HUES6 (cell line): Measurements from ENCODE around the gene PANK4.
A peak's percentile ranks its signal among the peaks of the same experiment; 100 is the strongest.
"Not testable (repeated sequence)": the region's sequence is repeated elsewhere in the genome, so short reads cannot be mapped to it uniquely, and the experiment has no call there.

Experiments
- H3K27ac ChIP-seq: 2 replicates; pipeline ENCODE4 v1.7.0; 2013; ENCODE audit warnings: low read depth, mild to moderate bottlenecking, low read length, inconsistent platforms
- H3K27me3 ChIP-seq: 2 replicates; pipeline ENCODE4 v1.6.1; 2013; ENCODE audit warnings: low read length; ENCODE audit not compliant: control insufficient read depth, insufficient read depth
- H3K36me3 ChIP-seq: 2 replicates; pipeline ENCODE4 v1.6.1; 2013; ENCODE audit warnings: low read length; ENCODE audit not compliant: control insufficient read depth, insufficient read depth
- H3K4me1 ChIP-seq: 2 replicates; pipeline ENCODE4 v1.6.1; 2013; ENCODE audit warnings: low read length; ENCODE audit not compliant: control insufficient read depth, insufficient read depth
- H3K4me3 ChIP-seq: 2 replicates; pipeline ENCODE4 v1.5.1; 2013; ENCODE audit warnings: low read depth, low read length
- H3K9ac ChIP-seq: one replicate; pipeline ENCODE4 v1.6.1; 2013; ENCODE audit warnings: mild to moderate bottlenecking, low read length
- H3K9me3 ChIP-seq: 2 replicates; pipeline ENCODE4 v1.6.1; 2013; ENCODE audit warnings: low read depth, low read length; ENCODE audit not compliant: control insufficient read depth, insufficient read depth

The PANK4 gene

DNA sequence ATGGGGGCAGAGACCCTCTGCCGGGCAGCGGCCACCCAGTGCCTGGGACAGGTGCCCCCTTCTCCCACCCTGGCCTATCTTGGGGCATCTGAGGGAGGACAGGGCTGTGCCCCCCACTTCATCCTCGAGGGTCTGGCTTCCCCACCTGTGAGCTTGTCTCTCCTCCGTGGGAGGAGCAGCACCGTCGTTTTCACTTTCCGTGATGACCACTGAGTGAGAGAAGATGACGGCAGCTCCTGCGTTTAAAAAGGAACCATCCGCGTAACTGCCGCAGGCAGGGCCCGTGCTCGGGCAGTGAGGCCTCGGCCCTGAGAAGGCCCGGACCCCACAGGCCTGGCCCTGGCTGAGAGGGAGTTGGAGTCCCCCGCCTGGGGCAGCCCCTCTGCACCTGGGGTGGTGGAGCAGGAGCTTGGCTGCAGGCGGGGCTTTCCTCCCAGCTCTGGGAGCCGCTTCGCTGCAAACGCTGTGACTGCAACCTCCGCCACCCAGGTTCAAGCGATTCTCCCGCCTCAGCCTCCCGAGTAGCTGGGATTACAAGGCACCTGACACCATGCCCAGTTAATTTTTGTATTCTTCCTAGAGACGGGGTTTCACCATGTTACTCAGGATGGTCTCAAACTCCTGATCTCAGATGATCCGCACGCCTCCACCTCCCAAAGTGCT lies 23.1 kb upstream of the PANK4 start:
- not testable (repeated sequence) for H3K4me3 ChIP-seq, H3K36me3 ChIP-seq

DNA sequence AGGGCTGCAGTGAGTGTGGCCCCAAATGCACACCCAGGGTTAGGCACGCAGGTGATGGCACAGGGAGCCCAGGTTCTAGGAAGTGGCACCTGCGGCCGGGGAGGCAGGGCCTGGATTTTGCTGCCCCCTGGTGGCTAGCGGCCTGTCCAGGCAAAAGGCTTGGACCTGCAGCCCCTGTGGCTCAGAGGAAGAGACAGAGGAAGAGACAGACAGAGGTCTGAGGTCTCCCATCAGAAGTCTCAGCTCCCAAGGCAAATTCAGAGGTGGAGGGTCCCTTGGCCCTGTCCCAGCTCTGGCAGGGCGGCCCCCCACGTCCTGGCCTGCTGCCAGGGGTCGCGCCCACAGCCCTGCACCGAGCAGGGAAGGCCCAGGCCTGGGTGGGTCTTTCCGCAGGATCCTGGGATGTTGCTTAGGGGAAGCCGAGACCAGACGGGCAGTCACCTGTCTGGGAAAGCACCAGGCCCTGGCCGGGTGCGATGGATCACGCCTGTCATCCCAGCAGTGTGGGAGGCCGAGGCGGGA lies 21.7 kb upstream of the PANK4 start:
- Histone ChIP-seq H3K27ac (no peak overlapping the region), H3K4me3 (peak overlapping the region; percentile 82; the same call in 1 of the 2 replicates), H3K9me3 (no peaks in the 10 kb centered on the region), H3K27me3 (peaks cover 11% of the 10 kb centered on the region), H3K36me3 (no peaks in the 10 kb centered on the region), H3K9ac (no peak overlapping the region), H3K4me1 (peaks cover 47% of the 10 kb centered on the region)

More for the DNA sequence above, 23.1 kb upstream of the PANK4 start:
- H3K9me3 ChIP-seq, H3K27me3 ChIP-seq, H3K27ac ChIP-seq, H3K9ac ChIP-seq: not testable (repeated sequence)
- H3K4me1 ChIP-seq, result peaks cover 33% of the 10 kb centered on the region

DNA sequence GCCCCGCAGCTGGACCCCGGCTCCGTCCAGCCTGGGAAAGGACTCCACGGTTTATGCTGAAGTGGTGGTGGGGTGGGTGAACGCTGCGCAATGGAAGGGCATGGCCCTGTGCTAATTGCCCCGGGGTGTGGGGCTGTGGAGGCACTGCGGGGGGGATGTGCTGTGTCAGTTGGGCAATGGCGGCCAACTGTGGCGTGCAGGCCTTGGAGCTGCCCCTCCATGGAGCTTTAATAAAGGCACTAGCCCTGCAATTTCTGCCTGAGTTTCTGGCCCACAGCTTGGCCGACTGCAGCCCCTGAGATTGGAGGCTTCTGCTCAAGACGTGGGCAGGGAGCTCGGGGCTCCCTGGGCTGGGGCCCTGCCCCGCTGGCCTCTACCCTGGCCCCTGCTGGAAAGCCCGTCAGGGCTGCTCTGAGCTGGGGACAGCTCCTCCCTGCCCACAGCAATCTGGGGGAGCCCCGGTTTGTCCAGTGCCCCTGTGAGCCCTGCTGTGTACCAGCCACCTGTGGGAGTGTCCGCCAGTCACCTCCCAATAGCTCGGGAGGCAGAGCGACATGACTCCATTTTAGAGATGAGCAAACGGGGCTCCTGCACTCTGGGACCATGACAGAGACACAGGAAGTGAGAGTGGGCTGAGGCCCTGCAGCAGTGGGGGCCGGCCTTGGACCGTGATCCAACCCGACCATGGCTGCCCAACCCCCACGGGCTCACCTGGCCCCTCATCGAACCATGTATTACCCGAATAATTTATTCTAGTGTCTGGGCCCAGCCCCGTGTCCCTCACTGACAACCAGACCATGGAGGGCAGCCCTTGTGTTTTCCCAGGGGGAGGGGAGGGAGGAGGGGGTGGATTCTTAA lies 21.0 kb upstream of the PANK4 start:
- H3K36me3 ChIP-seq, result no peaks in the 10 kb centered on the region
- H3K4me1 ChIP-seq, result peaks cover 49% of the 10 kb centered on the region
- H3K27ac ChIP-seq, result peak overlapping the region; percentile 55; the same call in 1 of the 2 replicates
- H3K9ac ChIP-seq, result peak overlapping the region; percentile 67
- H3K9me3 ChIP-seq, result no peaks in the 10 kb centered on the region
- H3K27me3 ChIP-seq, result peaks cover 18% of the 10 kb centered on the region
- H3K4me3 ChIP-seq, result peak overlapping the region; percentile 82

DNA sequence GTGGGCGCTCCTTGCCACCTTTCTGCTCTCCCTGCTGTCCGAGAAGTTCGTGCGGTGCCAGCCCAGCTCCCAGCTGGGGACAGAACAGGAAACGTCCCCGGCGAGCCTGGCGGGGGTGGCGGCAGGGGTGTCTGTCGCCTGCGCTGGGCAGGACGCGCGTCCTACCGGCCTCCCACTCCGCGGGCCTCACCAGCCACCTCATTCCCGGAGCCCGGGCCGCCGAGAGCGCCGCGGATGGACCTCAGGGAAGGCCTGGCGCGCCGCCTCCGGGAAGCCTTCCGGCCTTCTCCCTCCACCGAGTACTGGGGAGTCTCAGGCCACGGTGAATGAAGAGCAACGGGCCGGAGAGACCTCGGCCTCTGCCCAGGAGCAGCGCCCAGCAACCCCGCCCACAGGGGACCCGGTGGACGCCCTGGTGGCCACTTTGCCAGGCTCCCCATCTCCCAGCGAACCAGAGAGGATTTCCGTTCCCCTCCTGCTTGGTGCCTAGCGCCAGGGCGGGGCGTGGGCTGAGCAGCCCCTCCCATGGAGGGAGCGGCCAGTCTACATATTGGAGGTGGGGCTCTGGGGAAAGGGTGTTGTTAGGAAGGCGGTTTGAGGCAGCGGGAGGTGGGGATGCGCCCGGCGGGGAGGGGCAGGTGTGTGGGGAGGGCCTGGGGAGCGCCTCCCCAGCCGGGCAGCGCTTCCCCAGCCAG lies 20.3 kb upstream of the PANK4 start:
- H3K9ac ChIP-seq, result peak overlapping the region; percentile 67
- peaks cover 26% of the 10 kb centered on the region for H3K27me3 ChIP-seq
- no peaks in the 10 kb centered on the region for H3K36me3 ChIP-seq
- H3K4me1 ChIP-seq, result peaks cover 49% of the 10 kb centered on the region
- peak overlapping the region; percentile 82 for H3K4me3 ChIP-seq
- H3K27ac ChIP-seq, result peak overlapping the region; percentile 55; the same call in 1 of the 2 replicates
- no peaks in the 10 kb centered on the region for H3K9me3 ChIP-seq

DNA sequence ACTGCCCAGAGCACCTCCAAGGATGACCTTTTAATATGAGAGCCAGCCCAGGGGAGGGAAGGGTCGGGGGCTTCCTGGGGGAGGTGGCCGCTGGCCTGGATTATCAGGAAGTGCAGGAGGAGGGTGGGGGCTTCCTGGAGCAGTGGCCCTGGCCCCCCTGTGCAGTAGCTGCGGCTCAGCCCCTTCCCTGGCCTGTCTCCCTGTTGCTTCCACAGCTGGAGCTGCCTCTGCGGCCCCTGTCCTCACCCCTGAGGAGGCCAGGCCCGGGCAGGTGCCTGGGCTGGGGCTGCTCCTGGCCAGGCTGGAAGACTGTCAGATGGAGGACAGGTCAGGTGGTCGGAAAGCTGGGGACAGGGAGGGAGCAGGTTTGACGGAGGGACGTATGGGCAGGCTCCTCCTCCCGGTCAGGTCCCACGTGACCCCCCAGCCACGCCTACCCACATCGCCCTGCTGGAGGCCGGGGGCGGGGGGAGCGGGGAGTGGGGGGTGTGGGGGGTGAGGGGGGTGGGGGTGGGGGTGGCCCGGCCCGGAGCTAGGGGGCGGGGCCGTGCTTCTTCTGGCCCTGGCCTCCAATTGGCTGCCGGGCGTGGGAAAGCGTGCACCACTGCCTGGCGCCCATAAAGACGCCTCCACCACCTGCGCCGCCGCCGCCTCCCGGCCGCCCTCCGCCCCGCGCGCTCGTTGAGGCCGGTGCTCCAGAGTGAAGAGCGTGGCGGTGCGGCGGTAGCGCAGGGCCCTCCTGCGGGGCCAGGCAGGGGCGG lies 19.5 kb upstream of the PANK4 start:
- H3K27ac ChIP-seq, result peak overlapping the region; percentile 55; the same call in 1 of the 2 replicates
- no peaks in the 10 kb centered on the region for H3K36me3 ChIP-seq
- H3K9me3 ChIP-seq, result no peaks in the 10 kb centered on the region
- peak overlapping the region; percentile 67 for H3K9ac ChIP-seq
- peak overlapping the region; percentile 82 for H3K4me3 ChIP-seq
- peaks cover 49% of the 10 kb centered on the region for H3K4me1 ChIP-seq
- peaks cover 33% of the 10 kb centered on the region for H3K27me3 ChIP-seq

DNA sequence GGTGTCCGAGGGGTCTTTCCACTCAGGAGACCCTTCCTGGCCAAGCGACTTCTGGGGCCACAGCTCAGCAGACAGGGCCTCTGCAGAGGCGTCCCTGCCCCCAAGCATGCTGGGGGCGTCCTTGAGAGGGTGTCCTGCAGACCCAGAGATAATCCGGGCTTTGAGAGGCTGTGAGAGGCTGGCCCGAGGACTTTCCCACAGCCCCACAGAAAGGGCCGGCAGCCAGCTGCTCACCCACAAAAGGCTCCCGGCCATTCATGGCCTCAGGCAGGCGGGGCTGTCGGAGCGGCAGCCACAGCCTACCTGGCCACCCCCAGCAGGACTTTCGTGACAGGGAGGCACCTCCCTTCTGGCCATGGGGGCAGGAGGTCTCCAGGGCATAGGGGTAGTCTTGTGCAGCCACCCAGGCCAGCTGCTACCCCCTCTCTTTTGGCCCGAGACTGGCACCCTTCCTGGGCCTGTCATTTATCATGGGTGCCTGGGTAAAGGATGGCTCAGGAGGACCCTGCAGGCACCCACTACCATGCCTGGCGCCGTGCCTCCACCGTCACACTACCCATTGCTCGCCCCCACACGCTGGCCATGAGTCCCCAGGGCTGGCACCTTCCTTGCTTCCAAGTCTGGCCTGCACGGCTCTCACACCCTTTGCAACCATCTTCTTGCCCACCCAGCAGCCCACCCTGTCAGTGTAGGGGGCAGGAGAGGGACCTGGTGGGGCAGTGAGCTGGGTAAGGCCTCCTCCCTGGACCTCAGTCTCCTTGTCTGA lies 18.7 kb upstream of the PANK4 start:
- no peak overlapping the region for H3K4me3 ChIP-seq
- H3K4me1 ChIP-seq, result peaks cover 49% of the 10 kb centered on the region
- no peak overlapping the region for H3K27ac ChIP-seq

DNA sequence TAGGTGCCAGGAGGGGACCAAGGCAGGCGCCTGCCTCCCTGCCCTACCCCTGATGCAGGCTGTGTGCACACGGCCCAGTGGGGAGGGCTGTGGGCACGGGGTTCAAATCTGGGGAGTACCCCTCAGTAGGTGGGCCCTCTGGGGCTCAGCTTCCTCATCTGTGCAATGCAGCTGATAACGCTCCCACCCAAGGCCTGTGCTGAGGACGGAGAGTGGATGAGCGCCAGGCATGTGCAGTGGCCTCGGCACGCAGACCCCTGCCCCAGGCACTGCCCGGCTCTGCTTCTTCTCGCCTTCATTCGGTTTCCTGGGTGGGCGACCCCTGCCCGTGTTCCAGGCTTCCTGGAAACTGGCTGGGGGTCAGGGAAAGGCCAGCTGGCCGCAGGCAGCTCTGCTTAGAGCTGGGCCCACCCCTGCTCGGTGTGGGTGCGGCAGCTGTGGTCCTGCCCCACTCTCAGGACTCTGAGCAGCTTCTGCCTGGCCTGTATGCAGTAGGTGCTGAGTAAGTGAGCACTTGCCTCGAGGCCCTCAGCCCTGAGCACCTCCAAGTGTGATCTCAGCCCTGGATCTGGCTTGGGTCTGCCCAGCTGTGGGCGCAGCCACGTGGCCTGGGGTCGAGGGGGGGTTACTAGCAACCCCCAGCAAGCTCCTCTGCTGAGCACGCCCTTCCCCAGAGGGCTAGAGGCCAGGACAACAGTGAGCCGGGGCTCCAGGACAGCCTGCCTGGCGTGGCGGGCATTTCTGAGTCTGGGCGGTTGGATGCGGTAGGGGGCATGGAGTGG lies 17.9 kb upstream of the PANK4 start:
- H3K4me1 ChIP-seq, result peaks cover 49% of the 10 kb centered on the region
- peaks cover 44% of the 10 kb centered on the region for H3K27me3 ChIP-seq
- no peak overlapping the region for H3K9ac ChIP-seq
- H3K9me3 ChIP-seq, result no peaks in the 10 kb centered on the region
- no peak overlapping the region for H3K27ac ChIP-seq
- no peaks in the 10 kb centered on the region for H3K36me3 ChIP-seq
- no peak overlapping the region for H3K4me3 ChIP-seq

More for the DNA sequence above, 18.7 kb upstream of the PANK4 start:
- Histone ChIP-seq H3K9ac (no peak overlapping the region), H3K27me3 (peaks cover 38% of the 10 kb centered on the region), H3K9me3 (no peaks in the 10 kb centered on the region), H3K36me3 (no peaks in the 10 kb centered on the region)

DNA sequence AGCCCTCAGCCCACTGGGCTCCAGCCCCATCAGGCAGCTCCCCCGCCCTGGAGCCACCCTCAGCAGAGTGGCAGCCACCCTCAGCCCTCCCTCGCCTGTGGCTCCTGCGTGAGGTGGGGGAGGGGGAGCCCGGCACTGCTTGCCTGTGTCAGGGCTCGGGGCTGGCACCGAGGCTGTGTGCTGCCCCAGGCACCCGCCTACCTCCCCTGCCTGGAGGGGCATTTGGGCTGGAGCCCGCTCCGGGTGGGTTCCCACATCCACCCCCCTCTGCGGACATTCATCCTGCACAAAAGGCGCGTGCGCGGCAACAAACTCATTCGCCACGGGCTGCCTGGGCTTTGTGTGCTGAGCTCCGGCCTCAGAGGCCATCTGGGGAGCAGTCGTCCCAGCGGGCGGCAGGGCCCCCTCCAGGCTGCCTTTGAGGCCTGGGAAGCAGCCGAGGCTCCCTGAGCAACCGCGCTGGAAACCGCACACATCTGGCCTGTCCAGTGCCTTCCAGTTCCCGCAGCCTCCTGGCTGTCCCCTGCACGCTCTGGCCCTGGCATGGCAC lies 17.2 kb upstream of the PANK4 start:
- no peak overlapping the region for H3K27ac ChIP-seq
- no peak overlapping the region for H3K9ac ChIP-seq
- peaks cover 44% of the 10 kb centered on the region for H3K4me1 ChIP-seq
- no peaks in the 10 kb centered on the region for H3K9me3 ChIP-seq
- no peaks in the 10 kb centered on the region for H3K36me3 ChIP-seq
- no peak overlapping the region for H3K4me3 ChIP-seq
- H3K27me3 ChIP-seq, result peaks cover 50% of the 10 kb centered on the region

DNA sequence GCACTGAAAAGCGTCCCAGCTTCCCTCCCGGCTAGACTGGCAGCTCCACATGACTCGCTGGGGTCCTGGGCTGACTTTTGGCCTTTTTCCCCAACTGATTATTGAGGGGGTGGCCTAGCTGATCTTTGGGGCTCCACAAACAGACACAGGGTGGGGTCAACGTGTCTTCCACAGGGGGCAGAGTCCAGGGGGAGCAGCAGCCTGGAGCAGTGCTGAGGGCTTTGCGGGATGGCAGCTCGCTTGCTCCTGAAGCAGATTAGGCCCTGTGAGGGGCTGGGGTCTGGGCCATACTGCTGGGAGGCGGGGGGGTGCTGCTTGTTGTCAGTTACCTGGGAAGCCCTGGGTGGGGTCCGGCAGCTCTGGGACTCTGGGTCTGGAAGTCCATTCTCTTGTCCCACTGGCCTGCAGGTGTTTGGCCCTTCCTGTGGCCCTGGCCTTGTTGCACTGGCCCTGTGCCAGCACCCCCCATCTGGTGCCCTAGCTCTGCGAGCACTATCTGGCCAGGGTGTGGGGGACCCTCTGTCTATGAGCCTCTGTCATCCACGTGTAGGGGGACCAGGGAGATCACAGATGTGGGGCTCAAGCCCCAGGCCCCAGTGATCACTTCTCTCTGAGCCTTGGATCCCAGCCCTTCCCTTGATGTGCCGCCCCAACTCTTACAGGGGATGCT lies 16.0 kb upstream of the PANK4 start:
- H3K27me3 ChIP-seq, result peaks cover 63% of the 10 kb centered on the region
- peaks cover 33% of the 10 kb centered on the region for H3K4me1 ChIP-seq
- H3K36me3 ChIP-seq, result no peaks in the 10 kb centered on the region
- H3K9me3 ChIP-seq, result no peaks in the 10 kb centered on the region
- H3K27ac ChIP-seq, result no peak overlapping the region
- H3K4me3 ChIP-seq, result no peak overlapping the region
- no peak overlapping the region for H3K9ac ChIP-seq
